ENCODE data around the gene HABP2. TPM values are rescaled to one million over a fixed set of nuclear protein-coding genes. Genes with fewer than 3 reads are reported as not detected.

Gene HABP2
- total RNA-seq, 1 experiment from 2014 or later: 0.09 TPM

DNA sequence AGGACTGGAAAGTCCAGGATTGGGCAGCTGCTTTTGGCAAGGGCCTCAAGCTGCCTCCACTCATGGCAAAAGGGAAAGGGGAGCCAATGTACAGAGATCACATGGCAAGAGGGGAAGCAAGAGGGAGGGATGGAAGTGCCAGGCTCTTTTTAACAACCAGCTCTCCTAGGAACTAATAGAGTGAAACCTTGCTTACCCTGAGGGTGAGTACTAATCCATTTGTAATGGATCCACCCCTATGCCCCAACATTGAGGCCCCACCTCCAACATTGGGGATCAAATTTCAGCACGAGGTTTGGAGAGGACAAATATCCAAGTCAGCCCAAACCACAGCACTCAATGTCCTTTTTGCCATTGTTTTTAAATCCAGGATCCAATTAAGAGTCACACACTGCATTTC lies 12.5 kb downstream of the HABP2 start (continued):
- TF ChIP-seq ELF4 (CRISPR knock-in tag; IDR thresholded peaks at IDR 0.05; ENCODE audit: low read depth) (no peak), NR2C2 (CRISPR knock-in tag; IDR thresholded peaks at IDR 0.05) (no peak), HMGA2 (CRISPR knock-in tag; IDR thresholded peaks at IDR 0.05) (no peak)
- TF ChIP-seq, protein P1, sequence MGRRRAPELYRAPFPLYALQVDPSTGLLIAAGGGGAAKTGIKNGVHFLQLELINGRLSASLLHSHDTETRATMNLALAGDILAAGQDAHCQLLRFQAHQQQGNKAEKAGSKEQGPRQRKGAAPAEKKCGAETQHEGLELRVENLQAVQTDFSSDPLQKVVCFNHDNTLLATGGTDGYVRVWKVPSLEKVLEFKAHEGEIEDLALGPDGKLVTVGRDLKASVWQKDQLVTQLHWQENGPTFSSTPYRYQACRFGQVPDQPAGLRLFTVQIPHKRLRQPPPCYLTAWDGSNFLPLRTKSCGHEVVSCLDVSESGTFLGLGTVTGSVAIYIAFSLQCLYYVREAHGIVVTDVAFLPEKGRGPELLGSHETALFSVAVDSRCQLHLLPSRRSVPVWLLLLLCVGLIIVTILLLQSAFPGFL (CRISPR knock-in tag; IDR thresholded peaks at IDR 0.05; ENCODE audit: borderline replicate concordance): no peak
- TF ChIP-seq, protein P2, sequence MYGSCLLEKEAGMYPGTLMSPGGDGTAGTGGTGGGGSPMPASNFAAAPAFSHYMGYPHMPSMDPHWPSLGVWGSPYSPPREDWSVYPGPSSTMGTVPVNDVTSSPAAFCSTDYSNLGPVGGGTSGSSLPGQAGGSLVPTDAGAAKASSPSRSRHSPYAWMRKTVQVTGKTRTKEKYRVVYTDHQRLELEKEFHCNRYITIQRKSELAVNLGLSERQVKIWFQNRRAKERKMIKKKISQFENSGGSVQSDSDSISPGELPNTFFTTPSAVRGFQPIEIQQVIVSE (CRISPR knock-in tag; IDR thresholded peaks at IDR 0.05; ENCODE audit: borderline replicate concordance): no peak
- TF ChIP-seq, protein P3, sequence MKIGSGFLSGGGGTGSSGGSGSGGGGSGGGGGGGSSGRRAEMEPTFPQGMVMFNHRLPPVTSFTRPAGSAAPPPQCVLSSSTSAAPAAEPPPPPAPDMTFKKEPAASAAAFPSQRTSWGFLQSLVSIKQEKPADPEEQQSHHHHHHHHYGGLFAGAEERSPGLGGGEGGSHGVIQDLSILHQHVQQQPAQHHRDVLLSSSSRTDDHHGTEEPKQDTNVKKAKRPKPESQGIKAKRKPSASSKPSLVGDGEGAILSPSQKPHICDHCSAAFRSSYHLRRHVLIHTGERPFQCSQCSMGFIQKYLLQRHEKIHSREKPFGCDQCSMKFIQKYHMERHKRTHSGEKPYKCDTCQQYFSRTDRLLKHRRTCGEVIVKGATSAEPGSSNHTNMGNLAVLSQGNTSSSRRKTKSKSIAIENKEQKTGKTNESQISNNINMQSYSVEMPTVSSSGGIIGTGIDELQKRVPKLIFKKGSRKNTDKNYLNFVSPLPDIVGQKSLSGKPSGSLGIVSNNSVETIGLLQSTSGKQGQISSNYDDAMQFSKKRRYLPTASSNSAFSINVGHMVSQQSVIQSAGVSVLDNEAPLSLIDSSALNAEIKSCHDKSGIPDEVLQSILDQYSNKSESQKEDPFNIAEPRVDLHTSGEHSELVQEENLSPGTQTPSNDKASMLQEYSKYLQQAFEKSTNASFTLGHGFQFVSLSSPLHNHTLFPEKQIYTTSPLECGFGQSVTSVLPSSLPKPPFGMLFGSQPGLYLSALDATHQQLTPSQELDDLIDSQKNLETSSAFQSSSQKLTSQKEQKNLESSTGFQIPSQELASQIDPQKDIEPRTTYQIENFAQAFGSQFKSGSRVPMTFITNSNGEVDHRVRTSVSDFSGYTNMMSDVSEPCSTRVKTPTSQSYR (CRISPR knock-in tag; IDR thresholded peaks at IDR 0.05): no peak

DNA sequence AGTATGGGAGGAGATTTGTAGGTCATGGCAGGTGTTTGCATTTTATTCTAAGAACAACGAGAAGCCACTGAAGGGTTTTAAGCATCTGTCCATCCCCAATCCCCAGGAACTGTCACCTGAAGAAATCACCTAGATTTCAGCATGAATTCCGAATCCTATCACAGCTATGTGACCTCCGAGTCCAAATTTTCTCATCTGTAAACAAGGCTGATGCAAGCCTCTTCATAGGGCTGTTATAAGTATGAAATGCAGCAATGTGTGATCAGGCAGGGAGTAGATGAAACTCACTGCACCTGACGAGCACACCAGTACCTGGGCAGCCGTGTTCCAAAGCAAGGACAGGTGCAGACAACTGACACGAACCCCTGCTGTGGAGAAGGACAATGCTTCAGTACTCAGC lies 14.0 kb downstream of the HABP2 start:
- Mint-ChIP-seq H3K4me3 (no peak overlapping the region), H3K9me3 (no peaks in the 10 kb centered on the region), H3K4me1 (peaks cover 34% of the 10 kb centered on the region), H3K36me3 (no peaks in the 10 kb centered on the region), H3K27me3 (ENCODE audit: low read depth) (peaks cover 33% of the 10 kb centered on the region), H3K27ac (no peak overlapping the region)
- ChIA-PET POLR2A (no interaction called here), CTCF (interaction anchor here (0.6 kb wide), 1 partner anchor 46 kb away, joined by 3 read pairs; no protein-coding TSS in a partner anchor)
- ATAC-seq: no peak
- DNase-seq (ENCODE audit: low spot score): no peak
- TF ChIP-seq ZNF423 (CRISPR knock-in tag; IDR thresholded peaks at IDR 0.05) (no peak), FOXK1 (CRISPR knock-in tag; IDR thresholded peaks at IDR 0.05) (no peak), ZNF416 (CRISPR knock-in tag; IDR thresholded peaks at IDR 0.05) (no peak), NR3C1 (CRISPR knock-in tag; conservative IDR thresholded peaks at IDR 0.05; ENCODE audit: low read depth) (no peak), MYBL2 (CRISPR knock-in tag; IDR thresholded peaks at IDR 0.05) (no peak), NR1H2 (CRISPR knock-in tag; IDR thresholded peaks at IDR 0.05) (no peak), FOXJ3 (CRISPR knock-in tag; IDR thresholded peaks at IDR 0.05; ENCODE audit: borderline replicate concordance) (no peak), FOXP1 (CRISPR knock-in tag; IDR thresholded peaks at IDR 0.05; ENCODE audit: borderline replicate concordance) (no peak), GRHL2 (CRISPR knock-in tag; IDR thresholded peaks at IDR 0.05; ENCODE audit: insufficient replicate concordance, severe bottlenecking) (no peak)
- TF ChIP-seq, protein P4, sequence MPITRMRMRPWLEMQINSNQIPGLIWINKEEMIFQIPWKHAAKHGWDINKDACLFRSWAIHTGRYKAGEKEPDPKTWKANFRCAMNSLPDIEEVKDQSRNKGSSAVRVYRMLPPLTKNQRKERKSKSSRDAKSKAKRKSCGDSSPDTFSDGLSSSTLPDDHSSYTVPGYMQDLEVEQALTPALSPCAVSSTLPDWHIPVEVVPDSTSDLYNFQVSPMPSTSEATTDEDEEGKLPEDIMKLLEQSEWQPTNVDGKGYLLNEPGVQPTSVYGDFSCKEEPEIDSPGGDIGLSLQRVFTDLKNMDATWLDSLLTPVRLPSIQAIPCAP (CRISPR knock-in tag; IDR thresholded peaks at IDR 0.05): no peak
- TF ChIP-seq, protein P5, sequence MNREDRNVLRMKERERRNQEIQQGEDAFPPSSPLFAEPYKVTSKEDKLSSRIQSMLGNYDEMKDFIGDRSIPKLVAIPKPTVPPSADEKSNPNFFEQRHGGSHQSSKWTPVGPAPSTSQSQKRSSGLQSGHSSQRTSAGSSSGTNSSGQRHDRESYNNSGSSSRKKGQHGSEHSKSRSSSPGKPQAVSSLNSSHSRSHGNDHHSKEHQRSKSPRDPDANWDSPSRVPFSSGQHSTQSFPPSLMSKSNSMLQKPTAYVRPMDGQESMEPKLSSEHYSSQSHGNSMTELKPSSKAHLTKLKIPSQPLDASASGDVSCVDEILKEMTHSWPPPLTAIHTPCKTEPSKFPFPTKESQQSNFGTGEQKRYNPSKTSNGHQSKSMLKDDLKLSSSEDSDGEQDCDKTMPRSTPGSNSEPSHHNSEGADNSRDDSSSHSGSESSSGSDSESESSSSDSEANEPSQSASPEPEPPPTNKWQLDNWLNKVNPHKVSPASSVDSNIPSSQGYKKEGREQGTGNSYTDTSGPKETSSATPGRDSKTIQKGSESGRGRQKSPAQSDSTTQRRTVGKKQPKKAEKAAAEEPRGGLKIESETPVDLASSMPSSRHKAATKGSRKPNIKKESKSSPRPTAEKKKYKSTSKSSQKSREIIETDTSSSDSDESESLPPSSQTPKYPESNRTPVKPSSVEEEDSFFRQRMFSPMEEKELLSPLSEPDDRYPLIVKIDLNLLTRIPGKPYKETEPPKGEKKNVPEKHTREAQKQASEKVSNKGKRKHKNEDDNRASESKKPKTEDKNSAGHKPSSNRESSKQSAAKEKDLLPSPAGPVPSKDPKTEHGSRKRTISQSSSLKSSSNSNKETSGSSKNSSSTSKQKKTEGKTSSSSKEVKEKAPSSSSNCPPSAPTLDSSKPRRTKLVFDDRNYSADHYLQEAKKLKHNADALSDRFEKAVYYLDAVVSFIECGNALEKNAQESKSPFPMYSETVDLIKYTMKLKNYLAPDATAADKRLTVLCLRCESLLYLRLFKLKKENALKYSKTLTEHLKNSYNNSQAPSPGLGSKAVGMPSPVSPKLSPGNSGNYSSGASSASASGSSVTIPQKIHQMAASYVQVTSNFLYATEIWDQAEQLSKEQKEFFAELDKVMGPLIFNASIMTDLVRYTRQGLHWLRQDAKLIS (CRISPR knock-in tag; IDR thresholded peaks at IDR 0.05; ENCODE audit: borderline replicate concordance): no peak
- TF ChIP-seq, protein P6, sequence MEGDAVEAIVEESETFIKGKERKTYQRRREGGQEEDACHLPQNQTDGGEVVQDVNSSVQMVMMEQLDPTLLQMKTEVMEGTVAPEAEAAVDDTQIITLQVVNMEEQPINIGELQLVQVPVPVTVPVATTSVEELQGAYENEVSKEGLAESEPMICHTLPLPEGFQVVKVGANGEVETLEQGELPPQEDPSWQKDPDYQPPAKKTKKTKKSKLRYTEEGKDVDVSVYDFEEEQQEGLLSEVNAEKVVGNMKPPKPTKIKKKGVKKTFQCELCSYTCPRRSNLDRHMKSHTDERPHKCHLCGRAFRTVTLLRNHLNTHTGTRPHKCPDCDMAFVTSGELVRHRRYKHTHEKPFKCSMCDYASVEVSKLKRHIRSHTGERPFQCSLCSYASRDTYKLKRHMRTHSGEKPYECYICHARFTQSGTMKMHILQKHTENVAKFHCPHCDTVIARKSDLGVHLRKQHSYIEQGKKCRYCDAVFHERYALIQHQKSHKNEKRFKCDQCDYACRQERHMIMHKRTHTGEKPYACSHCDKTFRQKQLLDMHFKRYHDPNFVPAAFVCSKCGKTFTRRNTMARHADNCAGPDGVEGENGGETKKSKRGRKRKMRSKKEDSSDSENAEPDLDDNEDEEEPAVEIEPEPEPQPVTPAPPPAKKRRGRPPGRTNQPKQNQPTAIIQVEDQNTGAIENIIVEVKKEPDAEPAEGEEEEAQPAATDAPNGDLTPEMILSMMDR (IDR thresholded peaks at IDR 0.05): no peak
- TF ChIP-seq, protein P7, sequence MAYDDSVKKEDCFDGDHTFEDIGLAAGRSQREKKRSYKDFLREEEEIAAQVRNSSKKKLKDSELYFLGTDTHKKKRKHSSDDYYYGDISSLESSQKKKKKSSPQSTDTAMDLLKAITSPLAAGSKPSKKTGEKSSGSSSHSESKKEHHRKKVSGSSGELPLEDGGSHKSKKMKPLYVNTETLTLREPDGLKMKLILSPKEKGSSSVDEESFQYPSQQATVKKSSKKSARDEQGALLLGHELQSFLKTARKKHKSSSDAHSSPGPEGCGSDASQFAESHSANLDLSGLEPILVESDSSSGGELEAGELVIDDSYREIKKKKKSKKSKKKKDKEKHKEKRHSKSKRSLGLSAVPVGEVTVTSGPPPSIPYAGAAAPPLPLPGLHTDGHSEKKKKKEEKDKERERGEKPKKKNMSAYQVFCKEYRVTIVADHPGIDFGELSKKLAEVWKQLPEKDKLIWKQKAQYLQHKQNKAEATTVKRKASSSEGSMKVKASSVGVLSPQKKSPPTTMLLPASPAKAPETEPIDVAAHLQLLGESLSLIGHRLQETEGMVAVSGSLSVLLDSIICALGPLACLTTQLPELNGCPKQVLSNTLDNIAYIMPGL (CRISPR knock-in tag; IDR thresholded peaks at IDR 0.05): no peak
- TF ChIP-seq, protein P3 (CRISPR knock-in tag; IDR thresholded peaks at IDR 0.05): no peak

Measured in WTC11 (cell line).